Measurements from ENCODE around the gene MACROD1. TPM values are rescaled to one million over a fixed set of nuclear protein-coding genes. Genes with fewer than 3 reads are reported as not detected.

MACROD1 gene
- total RNA-seq, 2 experiments from 2014 or later: 38.7 to 48.6 TPM

DNA sequence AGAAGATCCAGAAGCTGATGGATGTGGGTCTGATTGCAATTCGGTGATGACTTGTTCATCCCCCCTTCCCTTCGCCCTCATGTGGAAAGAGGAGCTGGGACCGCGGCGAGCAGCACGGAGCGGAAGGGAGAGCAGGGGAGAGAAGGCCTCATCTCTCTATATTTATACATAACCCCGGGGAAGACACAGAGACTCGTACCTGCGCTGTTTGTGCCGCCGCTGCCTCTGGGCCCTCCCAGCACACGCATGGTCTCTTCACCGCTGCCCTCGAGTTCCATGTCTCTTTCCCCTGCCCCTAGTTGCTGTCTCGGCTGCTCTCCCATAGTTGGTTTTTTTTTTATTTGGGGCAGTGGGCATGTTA, 38.1 kb upstream of the MACROD1 start:
- H3K27ac Mint-ChIP-seq: peak overlapping the region; percentile 89
- H3K9me3 Mint-ChIP-seq: no peaks in the 10 kb centered on the region
- intact Hi-C loops (cut with micrococcal nuclease): loop anchor here (1.0 kb wide), 2 partner anchors 96 to 100 kb away; partner anchors contain the start of gene CATSPERZ
- no peak for DNase-seq
- H3K36me3 Mint-ChIP-seq (ENCODE audit: low read depth): peaks cover 67% of the 10 kb centered on the region
- H3K4me3 Mint-ChIP-seq: no peak overlapping the region
- H3K27me3 Mint-ChIP-seq (ENCODE audit: low read depth): no peaks in the 10 kb centered on the region
- CTCF ChIA-PET: interaction anchor here (0.5 to 7.4 kb wide), 23 partner anchors 9 to 246 kb away, joined by 3 to 89 read pairs (median 5); partner anchors contain the start of genes CATSPERZ, NUDT22, PPP1R14B and STIP1
- H3K4me1 Mint-ChIP-seq (ENCODE audit: low read depth): peaks cover 45% of the 10 kb centered on the region

DNA sequence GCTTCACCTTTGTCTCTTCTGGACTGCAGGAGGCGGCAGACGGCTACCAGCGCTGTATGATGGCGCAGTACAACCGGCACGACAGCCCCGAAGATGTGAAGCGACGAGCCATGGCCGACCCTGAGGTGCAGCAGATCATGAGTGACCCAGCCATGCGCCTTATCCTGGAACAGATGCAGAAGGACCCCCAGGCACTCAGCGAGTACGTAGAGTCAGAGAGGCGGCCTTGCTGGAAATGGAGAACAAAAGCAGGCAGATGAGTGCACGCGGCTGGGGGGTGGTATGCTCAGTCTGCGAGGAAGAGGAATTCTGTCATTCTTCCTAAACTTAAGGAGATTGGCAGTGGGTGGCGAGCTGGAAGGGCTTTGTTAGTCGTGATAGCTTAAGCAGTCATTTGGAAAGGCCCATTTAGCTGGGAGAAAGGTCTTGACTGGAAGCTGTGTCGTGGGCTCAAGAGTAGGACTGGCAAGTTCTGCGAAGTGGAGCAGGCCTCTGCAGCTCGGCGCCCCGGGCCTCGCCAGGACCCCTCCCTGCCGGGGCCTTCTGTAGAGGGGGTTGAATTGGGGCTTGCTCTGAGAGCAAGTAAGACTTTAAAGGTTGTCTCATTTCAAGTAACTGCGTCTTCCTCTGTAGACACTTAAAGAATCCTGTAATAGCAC, 37.6 kb upstream of the MACROD1 start:
- Mint-ChIP-seq H3K4me3 (no peak overlapping the region), H3K9me3 (no peaks in the 10 kb centered on the region), H3K27me3 (ENCODE audit: low read depth) (no peaks in the 10 kb centered on the region), H3K27ac (peak overlapping the region; percentile 89), H3K4me1 (ENCODE audit: low read depth) (peaks cover 40% of the 10 kb centered on the region), H3K36me3 (ENCODE audit: low read depth) (peaks cover 63% of the 10 kb centered on the region)
- intact Hi-C loops (cut with micrococcal nuclease): loop anchor here (1.0 kb wide), 2 partner anchors 97 to 101 kb away; partner anchors contain the start of gene CATSPERZ
- DNase-seq: no peak
- CTCF ChIA-PET: interaction anchor here (0.9 to 7.4 kb wide), 15 partner anchors 10 to 109 kb away, joined by 3 to 89 read pairs (median 7); partner anchors contain the start of genes CATSPERZ, NUDT22, PPP1R14B and STIP1

DNA sequence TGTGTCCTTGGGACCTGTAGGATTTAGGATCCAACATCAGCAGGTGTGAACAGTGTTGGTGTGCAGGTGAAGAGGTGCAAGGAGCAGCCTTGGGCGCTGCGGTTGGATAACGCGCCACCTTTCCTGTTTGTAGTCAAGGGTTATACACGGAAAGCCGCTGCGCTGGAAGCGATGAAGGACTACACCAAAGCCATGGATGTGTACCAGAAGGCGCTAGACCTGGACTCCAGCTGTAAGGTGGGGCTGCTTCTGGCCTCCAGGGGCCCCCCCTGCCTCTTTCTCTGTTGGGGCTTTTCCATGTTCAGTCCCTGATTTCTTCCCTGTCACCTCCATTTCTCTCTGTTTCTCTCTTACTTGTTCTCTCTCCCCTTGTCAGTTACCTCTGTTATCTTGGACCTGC, 37.1 kb upstream of the MACROD1 start:
- Mint-ChIP-seq H3K36me3 (ENCODE audit: low read depth) (peaks cover 63% of the 10 kb centered on the region), H3K9me3 (no peaks in the 10 kb centered on the region), H3K4me3 (no peak overlapping the region), H3K4me1 (ENCODE audit: low read depth) (peaks cover 35% of the 10 kb centered on the region), H3K27ac (no peak overlapping the region), H3K27me3 (ENCODE audit: low read depth) (no peaks in the 10 kb centered on the region)
- intact Hi-C loops (cut with micrococcal nuclease): no loop called here
- CTCF ChIA-PET: interaction anchor here (2.0 to 7.4 kb wide), 5 partner anchors 17 to 100 kb away, joined by 8 to 89 read pairs (median 13); partner anchors contain the start of genes CATSPERZ, NUDT22, STIP1 and TRPT1
- DNase-seq: no peak

DNA sequence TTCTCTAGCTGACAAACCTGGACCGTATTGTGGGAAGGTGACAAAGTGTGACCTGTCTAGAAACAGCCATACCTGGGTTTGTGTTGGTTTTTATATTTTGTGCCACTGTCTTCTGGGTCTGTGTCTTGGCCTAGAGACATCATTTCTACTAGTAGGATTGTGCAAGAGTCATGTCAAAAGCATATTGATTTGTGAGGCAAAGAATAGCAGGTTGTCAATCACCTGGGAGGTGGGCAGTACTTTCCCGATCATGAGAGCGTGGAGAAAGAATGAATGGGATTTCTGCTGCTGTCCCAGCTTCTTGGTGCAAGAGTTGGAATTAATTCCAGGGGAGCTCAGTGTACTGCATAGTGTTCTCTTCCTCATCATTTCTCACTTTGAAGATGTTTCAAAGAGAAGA, 35.6 kb upstream of the MACROD1 start:
- DNase-seq: no peak
- CTCF ChIA-PET: interaction anchor here (0.6 to 1.0 kb wide), 2 partner anchors 99 to 101 kb away, joined by 3 read pairs; no protein-coding TSS in a partner anchor
- no peaks in the 10 kb centered on the region for H3K27me3 Mint-ChIP-seq (ENCODE audit: low read depth)
- H3K4me1 Mint-ChIP-seq (ENCODE audit: low read depth): peaks cover 31% of the 10 kb centered on the region
- no peak overlapping the region for H3K4me3 Mint-ChIP-seq
- H3K27ac Mint-ChIP-seq: no peak overlapping the region
- no peaks in the 10 kb centered on the region for H3K9me3 Mint-ChIP-seq
- H3K36me3 Mint-ChIP-seq (ENCODE audit: low read depth): peaks cover 58% of the 10 kb centered on the region
- intact Hi-C loops (cut with micrococcal nuclease): no loop called here

DNA sequence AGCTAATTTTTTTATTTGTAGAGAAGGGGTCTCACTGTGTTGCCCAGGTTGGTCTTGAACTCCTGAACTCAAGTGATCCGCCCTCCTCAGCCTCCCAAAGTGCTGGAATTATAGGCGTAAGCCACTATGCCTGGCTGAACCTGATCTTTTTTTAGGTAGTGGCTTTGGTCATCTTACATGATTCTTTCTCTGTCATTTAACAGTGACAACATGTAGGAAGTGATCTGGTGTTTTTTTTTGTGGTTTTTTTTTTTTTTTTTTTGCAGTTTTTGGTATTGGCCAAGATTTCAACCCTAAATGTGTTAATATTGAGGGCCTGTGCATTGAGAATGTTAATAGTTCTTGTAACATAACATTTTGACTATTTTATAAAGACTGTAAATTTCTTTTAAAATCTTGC, 32.6 kb upstream of the MACROD1 start:
- H3K27ac Mint-ChIP-seq: no peak overlapping the region
- no peaks in the 10 kb centered on the region for H3K27me3 Mint-ChIP-seq (ENCODE audit: low read depth)
- peaks cover 12% of the 10 kb centered on the region for H3K4me1 Mint-ChIP-seq (ENCODE audit: low read depth)
- intact Hi-C loops (cut with micrococcal nuclease): no loop called here
- no peak overlapping the region for H3K4me3 Mint-ChIP-seq
- CTCF ChIA-PET: interaction anchor here (1.7 kb wide), 1 partner anchor 9 kb away, joined by 4 read pairs; no protein-coding TSS in a partner anchor
- H3K36me3 Mint-ChIP-seq (ENCODE audit: low read depth): peaks cover 59% of the 10 kb centered on the region
- DNase-seq: no peak
- H3K9me3 Mint-ChIP-seq: no peaks in the 10 kb centered on the region

DNA sequence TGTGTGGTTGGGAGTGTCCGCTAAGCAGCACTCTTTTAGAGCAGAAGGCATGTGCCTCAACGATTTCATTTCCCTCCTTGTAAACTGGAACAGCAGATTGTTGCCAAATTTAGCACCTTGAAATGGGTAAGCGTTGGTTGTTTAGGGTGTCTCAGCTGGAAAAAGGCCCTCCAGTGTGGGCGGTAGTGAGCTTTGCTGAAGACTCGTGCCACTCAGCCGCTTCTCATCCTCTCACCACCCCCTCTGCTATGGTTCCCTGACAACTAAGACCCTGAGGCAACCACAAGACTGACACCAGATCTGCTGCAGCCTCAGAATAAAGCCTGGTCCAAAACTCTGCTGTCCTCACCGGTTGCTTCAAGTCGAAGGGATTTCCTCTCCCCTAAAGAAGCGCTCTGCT, 30.7 kb upstream of the MACROD1 start:
- no peak for DNase-seq
- H3K9me3 Mint-ChIP-seq: no peaks in the 10 kb centered on the region
- intact Hi-C loops (cut with micrococcal nuclease): no loop called here
- H3K36me3 Mint-ChIP-seq (ENCODE audit: low read depth): peaks cover 58% of the 10 kb centered on the region
- CTCF ChIA-PET: interaction anchor here (0.6 kb wide), 2 partner anchors 8 to 796 kb away, joined by 4 read pairs; no protein-coding TSS in a partner anchor
- H3K27me3 Mint-ChIP-seq (ENCODE audit: low read depth): no peaks in the 10 kb centered on the region
- no peak overlapping the region for H3K4me3 Mint-ChIP-seq
- peaks cover 14% of the 10 kb centered on the region for H3K4me1 Mint-ChIP-seq (ENCODE audit: low read depth)
- H3K27ac Mint-ChIP-seq: no peak overlapping the region

DNA sequence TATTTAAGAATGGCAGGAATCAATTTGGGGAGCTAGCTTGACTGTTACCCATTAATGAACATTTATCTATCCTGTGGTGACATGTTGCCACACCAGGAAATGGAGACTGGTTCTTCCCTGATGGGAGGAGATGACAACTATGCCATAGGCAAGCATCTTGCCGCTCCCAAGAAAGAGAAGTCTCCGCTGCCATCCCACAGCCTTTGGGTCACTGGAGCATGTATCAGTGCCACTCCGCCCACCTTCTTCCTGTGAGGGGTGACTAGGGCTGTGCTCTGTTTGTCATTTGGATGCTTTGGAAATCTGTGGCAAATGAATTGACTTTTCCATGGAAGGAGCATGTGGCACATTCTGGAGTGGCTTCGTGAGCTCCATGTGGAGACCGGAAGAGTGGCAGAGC, 26.5 kb upstream of the MACROD1 start:
- no peak overlapping the region for H3K27ac Mint-ChIP-seq
- CTCF ChIA-PET: interaction anchor here (1.5 to 3.6 kb wide), 2 partner anchors 12 to 44 kb away, joined by 3 to 19 read pairs; no protein-coding TSS in a partner anchor
- peaks cover 39% of the 10 kb centered on the region for H3K4me1 Mint-ChIP-seq (ENCODE audit: low read depth)
- DNase-seq: no peak
- intact Hi-C loops (cut with micrococcal nuclease): no loop called here
- H3K9me3 Mint-ChIP-seq: no peaks in the 10 kb centered on the region
- H3K36me3 Mint-ChIP-seq (ENCODE audit: low read depth): peaks cover 45% of the 10 kb centered on the region
- no peaks in the 10 kb centered on the region for H3K27me3 Mint-ChIP-seq (ENCODE audit: low read depth)
- H3K4me3 Mint-ChIP-seq: no peak overlapping the region

DNA sequence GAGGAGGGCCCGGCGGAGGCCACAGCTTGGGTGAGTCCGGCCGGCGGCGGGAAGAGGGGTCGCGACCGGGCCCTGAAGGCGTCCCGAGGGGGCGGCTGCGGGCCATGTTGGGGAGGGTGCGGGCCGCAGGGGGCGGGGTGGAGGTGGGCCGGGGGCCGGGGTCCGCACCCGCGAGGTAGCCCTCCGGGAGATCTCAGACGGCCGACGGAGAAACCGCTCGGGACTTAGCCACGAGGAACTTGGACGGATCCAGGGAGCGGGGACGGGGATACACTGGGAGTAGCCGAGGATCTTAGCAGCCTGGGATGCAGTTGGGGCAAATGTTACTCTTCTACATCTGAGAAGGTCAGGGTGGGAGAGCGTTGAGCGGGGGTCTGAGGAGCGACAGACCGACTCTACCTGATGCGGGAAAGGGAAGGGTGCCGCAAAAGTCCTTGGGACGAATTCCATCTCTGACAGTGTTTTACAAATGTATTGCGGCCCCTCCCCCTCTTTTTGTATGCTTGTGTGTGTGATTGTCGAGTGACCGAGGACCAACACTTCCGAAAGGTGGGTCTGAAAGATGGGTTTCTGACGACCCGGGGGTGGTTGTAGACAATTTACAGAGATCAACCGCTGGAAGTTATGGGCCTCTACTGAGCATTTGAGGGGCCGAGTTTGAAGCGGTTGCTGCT, 20.7 kb upstream of the MACROD1 start:
- Mint-ChIP-seq H3K4me1 (ENCODE audit: low read depth) (peaks cover 53% of the 10 kb centered on the region), H3K36me3 (ENCODE audit: low read depth) (peaks cover 12% of the 10 kb centered on the region), H3K4me3 (no peak overlapping the region), H3K27ac (no peak overlapping the region), H3K27me3 (ENCODE audit: low read depth) (no peaks in the 10 kb centered on the region), H3K9me3 (no peaks in the 10 kb centered on the region)
- intact Hi-C loops (cut with micrococcal nuclease): loop anchor here (1.0 to 5.0 kb wide), 5 partner anchors 20 to 591 kb away; partner anchors contain the start of genes ESRRA, MACROD1, MARK2 and RPS6KA4
- CTCF ChIA-PET: interaction anchor here (0.7 to 4.7 kb wide), 5 partner anchors 9 to 21 kb away, joined by 3 to 25 read pairs (median 5); partner anchors contain the start of gene FERMT3
- peak; percentile 60 for DNase-seq

DNA sequence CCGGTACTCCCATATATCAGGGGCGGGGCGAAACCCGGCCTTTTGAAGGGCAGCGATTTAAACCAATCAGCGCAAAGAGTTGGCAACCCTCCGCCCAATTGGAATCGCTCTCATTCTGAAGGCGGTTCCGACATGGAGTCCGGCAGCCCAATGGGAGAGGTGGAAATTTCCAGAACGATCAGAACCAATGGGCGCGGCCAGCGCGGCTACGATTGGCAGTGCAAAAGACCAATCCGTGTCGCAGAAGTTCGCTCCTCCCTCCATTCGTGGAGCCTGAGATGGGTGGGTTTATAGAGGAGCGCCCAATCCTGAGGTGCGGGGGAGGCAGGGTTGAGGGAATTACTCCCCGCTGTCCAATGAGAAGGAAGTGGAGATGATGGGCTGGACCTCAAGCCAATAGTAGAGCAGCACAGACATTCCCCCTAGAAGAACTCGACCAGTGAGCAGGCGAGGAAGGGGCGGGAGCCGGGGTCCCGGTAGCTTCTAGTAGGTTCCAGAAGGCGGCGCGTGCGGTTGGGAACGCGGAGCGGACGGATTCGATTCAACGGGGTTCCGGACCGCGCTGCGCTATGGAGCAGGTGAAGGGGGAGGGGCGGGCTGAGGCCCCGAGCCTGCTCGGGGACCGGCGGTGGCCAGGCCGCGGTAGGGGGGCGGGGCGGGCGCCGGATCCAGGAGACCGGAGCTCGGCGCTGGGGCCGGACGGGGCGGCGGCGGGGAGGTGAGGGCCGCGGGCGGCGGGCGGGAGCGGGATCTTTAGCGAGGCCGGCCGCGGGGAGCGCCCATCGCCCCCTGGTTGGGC, 20.0 kb upstream of the MACROD1 start, which contains the start of gene STIP1:
Gene STIP1 (plus strand): TSS at position 479 of the 799 bp plus-strand sequence. CDS start 91 bp downstream, at position 570.
- no peaks in the 10 kb centered on the region for H3K9me3 Mint-ChIP-seq
- peaks cover 53% of the 10 kb centered on the region for H3K4me1 Mint-ChIP-seq (ENCODE audit: low read depth)
- peaks cover 12% of the 10 kb centered on the region for H3K36me3 Mint-ChIP-seq (ENCODE audit: low read depth)

DNA sequence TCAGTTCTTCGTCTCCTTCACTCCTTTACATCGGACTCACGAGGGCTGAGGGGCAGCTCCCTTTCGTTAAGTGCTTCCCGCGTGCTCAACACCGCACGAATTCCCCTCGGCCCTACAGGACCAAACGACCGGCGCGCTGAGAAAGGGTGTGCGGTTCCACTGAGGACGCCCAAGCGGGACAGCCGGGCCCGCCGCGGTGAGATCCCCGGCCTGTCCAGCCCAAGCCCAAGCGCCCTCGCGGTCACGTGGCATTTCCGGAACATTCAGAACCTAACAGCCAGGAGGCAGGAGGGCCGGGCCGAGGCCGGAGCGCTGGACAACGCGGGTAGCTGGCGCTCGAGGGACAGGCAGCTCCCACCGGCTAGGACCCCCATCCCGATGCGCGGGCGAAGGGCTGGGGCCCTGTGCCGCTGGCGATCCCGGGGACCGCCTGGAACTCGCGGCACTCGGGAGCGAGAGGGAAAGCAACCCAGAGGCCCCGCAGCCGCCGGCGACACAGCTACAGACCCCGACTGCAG, 19.3 kb upstream of the MACROD1 start:
- Mint-ChIP-seq H3K36me3 (ENCODE audit: low read depth) (peaks cover 9% of the 10 kb centered on the region), H3K27ac (peak overlapping the region; percentile 94), H3K4me1 (ENCODE audit: low read depth) (peaks cover 50% of the 10 kb centered on the region), H3K27me3 (ENCODE audit: low read depth) (no peaks in the 10 kb centered on the region), H3K9me3 (no peaks in the 10 kb centered on the region), H3K4me3 (no peak overlapping the region)
- intact Hi-C loops (cut with micrococcal nuclease): loop anchor here (1.0 to 5.0 kb wide), 8 partner anchors 22 to 592 kb away; partner anchors contain the start of genes COX8A, FKBP2, NUDT22 and PPP1R14B
- DNase-seq: peak; percentile 35
- CTCF ChIA-PET: interaction anchor here (0.6 to 4.7 kb wide), 6 partner anchors 9 to 211 kb away, joined by 3 to 25 read pairs (median 4); partner anchors contain the start of genes COX8A and FERMT3

More for the DNA sequence above, 20.0 kb upstream of the MACROD1 start, which contains the start of gene STIP1:
- DNase-seq: peak; percentile 99
- CTCF ChIA-PET: interaction anchor here (1.0 to 4.7 kb wide), 4 partner anchors 19 to 118 kb away, joined by 3 to 25 read pairs (median 4); partner anchors contain the start of gene FERMT3
- Mint-ChIP-seq H3K4me3 (no peak within 1 kb of the TSS), H3K27me3 (ENCODE audit: low read depth) (no peaks in the 10 kb centered on the region), H3K27ac (peak within 1 kb of the TSS; percentile 94)
- intact Hi-C loops (cut with micrococcal nuclease): loop anchor here (1.0 to 5.0 kb wide), 11 partner anchors 19 to 591 kb away; partner anchors contain the start of genes COX8A, ESRRA, FKBP2 and MACROD1

DNA sequence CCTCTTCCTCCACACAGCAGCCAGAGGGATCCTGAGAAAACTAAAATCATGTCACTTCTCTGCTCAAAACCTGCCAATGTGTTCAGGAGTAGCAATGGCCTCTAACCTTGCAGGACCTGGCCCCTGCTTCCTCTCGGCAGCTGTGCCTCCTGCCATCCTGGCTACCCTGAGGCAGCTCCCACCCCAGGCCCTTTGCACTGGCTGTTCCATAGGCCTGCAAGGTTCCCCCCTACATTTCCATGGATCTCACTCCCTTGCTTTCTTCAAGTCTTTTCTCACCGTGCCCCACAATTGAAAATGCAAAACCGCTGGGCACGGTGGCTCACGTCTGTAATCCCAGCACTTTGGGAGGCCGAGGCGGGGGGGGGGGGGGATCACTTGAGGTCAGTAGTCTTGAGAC, 18.0 kb upstream of the MACROD1 start:
- peaks cover 6% of the 10 kb centered on the region for H3K36me3 Mint-ChIP-seq (ENCODE audit: low read depth)
- DNase-seq: no peak
- no peaks in the 10 kb centered on the region for H3K27me3 Mint-ChIP-seq (ENCODE audit: low read depth)
- intact Hi-C loops (cut with micrococcal nuclease): no loop called here
- no peak overlapping the region for H3K27ac Mint-ChIP-seq
- peak overlapping the region; percentile 51 for H3K4me3 Mint-ChIP-seq
- H3K4me1 Mint-ChIP-seq (ENCODE audit: low read depth): peaks cover 43% of the 10 kb centered on the region
- CTCF ChIA-PET: interaction anchor here (4.7 kb wide), 1 partner anchor 21 kb away, joined by 25 read pairs; no protein-coding TSS in a partner anchor
- H3K9me3 Mint-ChIP-seq: no peaks in the 10 kb centered on the region
